Activated CD8-positive, alpha-beta memory T cell treated with anti-CD3 and anti-CD28 coated beads for 24 hours (primary cell): ENCODE results near the gene TLE2.
"Not testable (repeated sequence)": the region's sequence is repeated elsewhere in the genome, so short reads cannot be mapped to it uniquely, and the experiment has no call there.

Experiments
- DNase-seq: peaks from one replicate; pipeline ENCODE4 v3.0.0-alpha.2; 2020

The TLE2 gene

GRCh38 chr19:3012621-3013262 lies 16.3 kb downstream of the TLE2 start:
- no peak for DNase-seq

DNA sequence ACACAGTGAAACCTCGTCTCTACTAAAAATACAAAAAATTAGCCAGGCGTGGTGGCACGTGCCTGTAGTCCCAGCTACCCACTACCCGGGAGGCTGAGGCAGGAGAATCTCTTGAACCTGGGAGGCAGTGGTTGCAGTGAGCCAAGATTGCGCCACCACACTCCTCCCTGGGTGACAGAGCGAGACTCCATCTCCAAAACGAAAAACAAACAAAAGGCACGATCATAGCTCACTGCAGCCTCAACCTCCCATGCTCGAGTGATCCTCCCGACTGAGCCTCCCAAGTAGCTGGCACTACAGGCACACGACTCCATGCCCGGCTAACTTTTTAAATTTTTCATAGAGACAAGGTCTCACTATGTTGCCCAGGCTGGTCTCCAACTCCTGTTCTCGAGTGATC lies 17.0 kb downstream of the TLE2 start:
- DNase-seq = not testable (repeated sequence)

DNA sequence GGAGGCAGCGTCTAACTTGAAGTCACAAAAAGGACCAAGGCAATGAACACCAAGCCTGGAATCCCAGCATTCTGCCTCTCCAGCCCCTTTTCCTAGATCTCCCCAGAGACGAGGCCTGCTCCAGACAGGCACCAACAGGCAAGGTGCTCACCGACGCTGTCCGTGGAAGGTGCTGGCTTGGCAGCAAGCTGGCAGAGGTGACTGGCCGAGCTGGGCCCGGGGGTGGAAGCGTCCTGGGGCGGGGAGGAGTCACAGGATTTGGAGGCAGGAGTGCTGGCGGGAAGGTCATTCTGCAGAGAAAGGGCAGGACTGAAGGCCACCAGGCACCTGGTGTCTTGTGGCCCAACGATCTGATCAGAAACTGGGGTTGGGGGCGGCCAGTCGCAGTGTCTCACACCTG lies 18.2 kb downstream of the TLE2 start:
- DNase-seq = no peak

GRCh38 chr19:3008994-3009393 lies 20.1 kb downstream of the TLE2 start:
- no peak for DNase-seq

DNA sequence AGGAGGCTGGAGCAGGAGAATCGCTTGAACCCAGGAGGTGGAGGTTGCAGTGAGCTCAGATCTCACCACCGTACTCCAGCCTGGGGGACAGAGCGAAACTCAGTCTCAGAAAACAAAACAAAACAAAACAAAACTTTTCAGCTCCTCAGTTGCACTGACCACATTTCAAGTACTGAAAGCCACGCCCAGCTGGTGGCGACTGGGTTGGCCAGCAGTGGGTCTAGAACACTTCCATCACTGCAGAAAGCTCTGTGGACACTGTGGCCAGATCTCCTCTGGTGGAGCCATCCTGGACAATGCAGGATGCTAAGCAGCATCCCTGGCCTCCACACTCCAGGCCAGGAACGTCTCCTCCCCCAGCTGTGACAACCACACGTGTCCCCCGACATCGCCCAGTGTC lies 21.1 kb downstream of the TLE2 start:
- no peak for DNase-seq

GRCh38 chr19:3006075-3006767 lies 22.9 kb downstream of the TLE2 start:
- no peak for DNase-seq

- DNase-seq = no peak
Measured at GRCh38 chr19:3005345-3005744, 23.7 kb downstream of the TLE2 start.

DNA sequence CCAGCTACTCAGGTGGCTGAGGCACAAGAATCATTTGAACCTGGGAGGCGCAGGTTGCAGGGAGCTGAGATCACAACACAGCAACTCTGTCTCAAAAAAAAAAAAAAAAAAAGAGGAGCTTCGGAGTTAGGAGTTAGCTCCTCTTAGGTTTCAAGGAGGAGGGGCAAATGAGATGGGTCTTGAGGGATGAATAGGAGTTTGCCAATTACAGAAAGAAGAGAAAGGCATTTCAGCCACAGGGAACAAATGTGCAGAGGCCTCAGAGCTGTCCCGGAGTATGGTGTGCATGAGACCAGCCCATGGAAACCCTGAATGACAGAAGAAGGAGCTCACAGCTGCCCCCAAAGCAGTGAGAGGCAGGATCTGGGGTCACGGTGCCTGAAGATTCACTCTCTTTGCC lies 24.6 kb downstream of the TLE2 start:
- no peak for DNase-seq

DNA sequence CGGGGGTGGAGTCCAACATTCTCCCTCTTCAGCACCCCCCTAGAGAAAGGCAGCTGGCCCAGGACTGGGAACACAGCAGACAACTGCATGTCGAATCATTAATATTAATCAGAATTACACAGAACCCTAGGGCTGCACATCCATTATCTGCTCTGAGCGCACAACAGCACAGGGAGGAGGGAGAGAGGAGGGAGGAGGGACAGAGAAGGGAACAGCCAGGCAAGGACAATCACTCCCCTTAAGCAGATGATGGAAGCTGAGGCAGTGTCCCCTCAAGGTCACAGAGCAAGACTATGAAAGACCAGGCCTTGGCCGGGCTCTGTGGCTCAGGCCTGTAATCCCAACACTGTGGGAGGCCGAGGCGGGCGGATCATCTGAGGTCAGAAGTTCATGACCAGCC lies 26.0 kb downstream of the TLE2 start:
- no peak for DNase-seq

DNA sequence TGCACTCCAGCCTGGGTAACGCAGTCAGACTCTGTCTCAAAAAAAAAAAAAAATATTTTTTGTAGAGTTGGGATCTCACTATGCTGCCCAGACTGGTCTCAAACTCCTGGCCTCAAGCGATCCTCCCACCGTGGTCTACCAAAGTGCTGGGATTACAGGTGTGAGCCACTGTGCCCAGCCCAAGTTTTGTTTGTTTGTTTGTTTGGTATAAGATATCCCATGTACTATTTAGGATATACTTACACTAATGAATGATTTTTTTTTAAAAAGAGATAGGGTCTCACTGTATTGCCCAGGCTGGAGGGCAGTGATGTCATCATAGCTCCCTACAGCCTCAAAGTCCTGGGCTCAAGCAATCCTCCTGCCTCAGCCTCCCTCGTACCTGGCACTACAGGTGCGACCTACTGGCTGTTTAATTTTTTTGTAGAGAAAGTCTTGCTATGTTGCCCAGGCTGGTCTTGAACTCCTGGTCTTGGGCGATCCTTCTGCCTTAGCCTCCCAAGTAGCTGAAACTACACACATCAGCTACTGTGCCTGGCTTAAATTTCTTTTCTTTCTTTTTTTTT lies 27.8 kb downstream of the TLE2 start:
- DNase-seq = no peak

DNA sequence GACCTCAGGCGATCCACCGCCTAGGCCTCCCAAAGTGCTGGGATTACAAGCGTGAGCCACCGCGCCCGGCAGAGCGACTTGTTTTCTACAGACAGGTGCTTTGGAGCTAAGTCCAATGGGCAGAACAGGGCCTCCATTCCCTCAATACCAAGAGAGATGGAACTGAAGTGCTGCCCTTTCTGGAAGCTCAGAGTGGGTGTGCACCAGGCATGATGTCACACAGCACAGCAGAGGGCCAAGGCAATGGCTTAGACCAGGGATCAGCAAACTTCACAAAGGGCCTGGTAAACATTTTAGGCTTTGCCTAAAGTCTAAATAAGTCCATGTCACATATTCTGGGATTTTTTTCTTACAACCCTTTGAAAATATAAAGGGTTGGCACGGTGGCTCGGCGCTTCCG lies 30.4 kb downstream of the TLE2 start:
- no peak for DNase-seq

DNA sequence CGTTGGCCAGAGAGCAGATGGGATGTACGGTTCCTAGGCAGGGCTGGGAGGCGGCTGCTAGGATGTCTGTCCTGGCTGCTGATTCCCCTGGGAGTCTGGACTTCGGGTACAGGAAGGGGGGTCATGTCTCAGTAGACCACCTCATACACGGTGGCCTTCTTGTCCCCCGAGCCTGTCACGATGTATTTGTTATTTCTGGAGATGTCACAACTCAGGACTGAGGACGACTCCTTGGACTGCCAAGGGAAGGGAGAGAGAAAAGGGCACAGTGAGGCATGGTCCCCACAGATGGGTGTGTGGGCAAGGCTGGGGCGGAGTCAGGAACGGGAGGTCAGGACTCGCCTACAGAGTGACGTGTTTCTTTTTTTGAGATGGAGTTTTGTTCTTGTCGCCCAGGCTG lies 31.4 kb downstream of the TLE2 start:
- no peak for DNase-seq

GRCh38 chr19:2994588-2995131 lies 34.4 kb downstream of the TLE2 start:
- DNase-seq = no peak

- DNase-seq = no peak
Measured at GRCh38 chr19:2993579-2993978, 35.5 kb downstream of the TLE2 start.

DNA sequence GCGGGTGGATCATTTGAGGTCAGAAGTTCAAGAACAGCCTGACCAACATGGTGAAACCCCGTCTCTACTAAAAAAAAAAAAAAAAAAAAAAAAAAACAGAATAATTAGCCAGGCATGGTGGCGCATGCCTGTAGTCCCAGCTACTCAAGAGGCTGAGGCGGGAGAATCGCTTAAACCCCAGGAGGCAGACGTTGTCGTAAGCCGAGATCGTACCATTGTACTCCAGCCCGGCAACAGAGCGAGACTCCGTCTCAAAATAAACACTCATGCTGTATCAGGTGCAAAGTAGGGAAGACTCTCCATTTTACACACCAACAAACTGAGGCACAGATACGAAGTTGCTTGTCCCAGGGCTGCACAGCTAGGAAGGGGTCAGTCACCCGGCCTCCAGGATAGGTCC lies 36.1 kb downstream of the TLE2 start:
- DNase-seq = no peak

- DNase-seq = not testable (repeated sequence)
Measured at GRCh38 chr19:2992333-2992732, 36.7 kb downstream of the TLE2 start.

DNA sequence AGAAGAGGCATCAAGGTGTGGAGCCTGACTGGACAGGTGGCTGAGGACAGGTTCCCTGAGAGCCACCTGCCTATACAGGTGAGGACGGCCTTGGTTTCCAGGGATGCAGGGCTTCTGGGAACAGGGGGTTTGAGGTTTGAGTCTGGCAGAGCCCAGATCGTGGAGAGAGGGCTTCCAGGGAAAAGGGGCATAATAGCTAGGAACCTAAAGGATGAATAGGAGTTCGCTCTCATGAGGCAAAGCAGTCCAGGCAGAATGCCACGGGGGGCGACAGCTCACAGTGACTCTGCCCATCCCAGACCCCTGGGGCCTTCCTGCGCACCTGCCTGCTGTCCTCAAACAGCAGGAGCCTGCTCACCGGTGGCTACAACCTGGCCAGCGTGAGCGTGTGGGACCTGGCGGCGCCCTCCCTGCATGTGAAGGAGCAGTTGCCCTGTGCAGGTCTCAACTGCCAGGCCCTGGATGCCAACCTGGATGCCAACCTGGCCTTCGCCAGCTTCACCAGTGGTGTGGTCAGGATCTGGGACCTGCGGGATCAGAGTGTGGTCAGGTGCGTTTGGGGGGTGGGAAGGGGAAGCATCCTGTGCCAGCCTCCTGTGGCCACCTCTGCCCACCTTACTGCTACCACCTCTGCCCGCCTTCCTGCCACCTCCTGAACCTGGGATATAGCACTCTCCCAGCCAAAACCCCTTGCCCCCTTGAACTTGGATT lies 39.7 kb downstream of the TLE2 start:
- no peak for DNase-seq

DNA sequence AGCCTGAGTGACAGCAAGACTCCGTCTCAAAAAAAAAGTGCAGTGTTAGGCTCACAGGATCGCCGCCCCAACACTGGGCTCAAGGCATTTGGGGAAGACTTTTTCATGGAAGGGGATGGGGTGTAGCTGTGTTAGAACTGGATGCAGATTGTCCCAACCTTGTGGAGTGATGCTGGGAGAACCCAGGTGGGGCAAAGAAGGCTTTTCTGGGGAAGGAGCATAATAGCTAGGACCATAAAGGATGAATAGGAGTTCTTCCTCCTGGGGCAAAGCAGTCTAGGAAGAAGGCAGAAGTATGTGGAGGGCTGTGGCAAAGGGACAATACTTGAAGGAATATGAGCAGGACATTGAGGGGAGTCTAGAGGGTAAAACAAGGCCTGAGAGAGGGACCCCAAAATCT lies 40.5 kb downstream of the TLE2 start:
- no peak for DNase-seq

DNA sequence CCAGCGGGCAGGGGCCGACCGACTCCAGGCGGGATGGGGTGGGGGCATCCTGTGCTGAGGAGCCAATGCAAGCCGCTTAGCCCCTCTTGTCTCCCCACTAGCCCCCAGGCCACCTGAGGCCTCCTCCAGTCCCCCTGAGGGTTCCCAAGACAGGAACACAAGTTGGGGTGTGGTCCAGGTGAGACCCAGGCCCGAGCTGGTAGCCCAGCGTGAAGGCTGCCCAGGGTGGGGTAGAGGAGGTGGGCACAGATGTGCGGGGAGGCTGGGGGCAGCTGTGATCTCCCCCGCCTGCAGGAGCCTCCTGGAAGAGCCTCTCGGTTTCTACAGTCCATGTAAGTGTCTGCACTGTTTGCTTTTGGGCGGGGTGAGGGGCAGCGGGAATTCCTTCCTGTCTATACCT lies 41.3 kb downstream of the TLE2 start:
- DNase-seq = no peak

GRCh38 chr19:2986951-2987524 lies 42.0 kb downstream of the TLE2 start:
- no peak for DNase-seq

DNA sequence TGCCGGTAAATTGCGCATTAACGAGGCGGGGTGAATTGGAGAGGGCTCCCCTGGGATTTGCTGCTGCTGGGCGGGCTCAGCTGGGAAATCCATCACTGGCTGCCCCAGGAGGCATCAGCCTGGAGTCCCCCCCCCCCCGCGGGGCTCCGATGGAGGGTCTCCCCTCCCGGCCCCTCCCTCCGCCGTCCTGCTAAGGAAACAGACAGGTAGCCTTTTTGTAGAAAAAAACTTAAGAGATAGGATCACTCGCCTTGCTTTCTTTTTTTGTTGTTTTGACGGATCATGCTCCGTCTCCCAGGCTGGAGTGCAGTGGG lies 44.9 kb downstream of the TLE2 start:
- no peak for DNase-seq

DNA sequence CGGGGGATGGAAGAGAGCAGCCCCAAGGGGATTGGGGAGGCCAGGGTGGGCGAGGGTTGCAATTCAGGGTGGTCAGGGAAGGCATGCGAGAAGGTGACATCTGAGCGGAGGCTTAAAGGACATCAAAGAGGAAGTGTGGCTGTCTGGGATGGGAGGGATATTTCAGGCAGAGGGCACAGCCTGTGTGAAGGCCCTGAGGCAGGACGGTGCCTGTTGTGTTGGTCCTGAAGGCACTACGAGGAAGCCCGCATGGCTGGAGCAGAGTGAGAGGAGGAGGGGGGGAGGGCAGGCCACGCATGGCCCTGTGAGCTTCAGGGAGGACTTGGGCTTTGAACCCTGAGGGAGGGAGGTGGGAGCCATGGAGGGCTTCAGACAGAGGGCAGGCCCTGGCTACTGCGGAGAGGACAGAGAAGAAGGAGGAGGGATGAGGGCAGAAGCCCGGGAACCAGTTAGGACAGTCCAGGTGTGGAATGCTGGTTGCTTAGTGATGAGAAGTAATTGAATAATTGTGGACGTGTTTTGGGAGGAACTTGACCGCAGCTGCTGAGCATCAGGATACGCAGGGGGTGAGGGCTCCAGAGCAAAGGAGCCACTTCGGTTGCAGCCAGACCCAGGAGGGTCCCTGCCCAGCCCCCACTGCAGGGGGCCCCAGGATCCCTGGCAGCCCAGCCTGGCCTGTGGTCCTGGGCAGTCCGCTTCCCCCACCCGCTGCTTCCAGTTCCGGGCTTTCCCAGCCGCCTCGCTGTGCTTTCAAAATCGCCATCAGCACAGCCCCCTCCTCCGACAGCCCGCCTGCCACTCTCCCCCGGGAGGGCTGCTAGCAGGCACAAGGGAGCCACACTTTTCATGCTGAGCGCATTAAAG lies 45.5 kb downstream of the TLE2 start:
- no peak for DNase-seq

DNA sequence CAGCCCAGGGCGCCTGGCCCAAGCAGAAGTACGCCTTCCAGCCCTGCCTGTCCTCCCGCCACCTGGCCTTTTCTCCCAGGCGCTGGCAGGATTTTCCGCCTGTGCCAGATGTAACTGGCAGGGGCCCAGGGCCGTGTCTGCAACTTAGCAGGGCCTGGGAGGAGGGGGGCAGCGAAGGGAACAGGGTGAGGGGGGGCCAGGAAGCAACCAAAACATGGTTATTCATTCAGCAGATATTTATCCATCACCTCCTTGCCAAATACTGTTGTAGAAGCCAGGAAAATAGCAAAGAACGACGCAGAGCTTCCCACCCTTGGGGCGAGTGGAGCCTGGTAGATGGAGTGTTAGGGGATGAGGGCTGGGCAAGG lies 46.1 kb downstream of the TLE2 start:
- DNase-seq = no peak
